GM23338 (cell line): ENCODE measurements around the gene MYO15B. TPM values are rescaled to one million over a fixed set of nuclear protein-coding genes. Genes with fewer than 3 reads are reported as not detected.

Experiments used
- ATAC-seq: fragments of 200-7000 bp; cut with Tn5 transposase; 3 replicates; pipeline ENCODE4 v1.9.1; 2020
- DNase-seq: peaks from one replicate; pipeline ENCODE4 v3.0.0-alpha.2; 2015; ENCODE audit warnings: low spot score
- H2AFZ ChIP-seq: fragments of 200-600 bp; sonication (generic); 2 replicates; pipeline ENCODE4 v1.8.0; 2016; ENCODE audit warnings: antibody characterized with exemption, mild to moderate bottlenecking, moderate library complexity
- H3F3A ChIP-seq: fragments of 200-600 bp; sonication (generic); replicated peaks from 2 replicates; pipeline ENCODE4 v1.8.0; 2017; ENCODE audit warnings: antibody characterized with exemption, mixed run types, low read depth
- H3K27ac ChIP-seq: fragments of 200-600 bp; sonication (generic); 2 replicates; pipeline ENCODE4 v1.6.1; 2016; ENCODE audit warnings: low read depth
- H3K27me3 ChIP-seq: fragments of 200-600 bp; sonication (generic); 2 replicates; pipeline ENCODE4 v1.8.0; 2016; ENCODE audit warnings: mild to moderate bottlenecking, mixed run types, moderate library complexity; ENCODE audit not compliant: insufficient read depth
- H3K36me3 ChIP-seq: fragments of 200-600 bp; sonication (generic); 2 replicates; pipeline ENCODE4 v1.8.0; 2016; ENCODE audit warnings: mild to moderate bottlenecking; ENCODE audit not compliant: insufficient read depth
- H3K4me1 ChIP-seq: fragments of 200-600 bp; sonication (generic); 2 replicates; pipeline ENCODE4 v1.8.0; 2016; ENCODE audit warnings: mild to moderate bottlenecking, moderate library complexity; ENCODE audit not compliant: insufficient read depth
- H3K4me2 ChIP-seq: fragments of 200-600 bp; sonication (generic); 2 replicates; pipeline ENCODE4 v1.7.1; 2017; ENCODE audit warnings: mixed run types
- H3K4me3 ChIP-seq: fragments of 200-600 bp; sonication (generic); 2 replicates; pipeline ENCODE4 v1.6.1; 2016; ENCODE audit warnings: mixed run types
- H3K79me2 ChIP-seq: fragments of 200-600 bp; sonication (generic); replicated peaks from 2 replicates; pipeline ENCODE4 v1.8.0; 2017; ENCODE audit warnings: mild to moderate bottlenecking; ENCODE audit not compliant: insufficient read depth
- H3K9me2 ChIP-seq: fragments of 200-600 bp; sonication (generic); 2 replicates; pipeline ENCODE4 v1.8.0; 2017; ENCODE audit not compliant: insufficient read depth
- H4K20me1 ChIP-seq: fragments of 200-600 bp; sonication (generic); replicated peaks from 2 replicates; pipeline ENCODE4 v1.8.0; 2017; ENCODE audit warnings: mild to moderate bottlenecking; ENCODE audit not compliant: insufficient read depth
- H3K27ac Mint-ChIP-seq: 2 replicates; pipeline ENCODE4 v1.8.0; 2020; ENCODE audit warnings: inconsistent platforms, mild to moderate bottlenecking, moderate library complexity, mixed read lengths
- H3K27me3 Mint-ChIP-seq: 3 replicates; pipeline ENCODE4 v1.8.0; 2022; ENCODE audit warnings: low read depth, mild to moderate bottlenecking, moderate library complexity, mixed read lengths, inconsistent platforms; ENCODE audit not compliant: insufficient read depth, poor library complexity
- H3K36me3 Mint-ChIP-seq: 3 replicates; pipeline ENCODE4 v1.8.0; 2021; ENCODE audit warnings: low read depth, mild to moderate bottlenecking, inconsistent platforms, moderate library complexity, mixed read lengths
- H3K4me1 Mint-ChIP-seq: 3 replicates; pipeline ENCODE4 v1.8.0; 2020; ENCODE audit warnings: mild to moderate bottlenecking, inconsistent platforms, mixed read lengths
- H3K4me3 Mint-ChIP-seq: 3 replicates; pipeline ENCODE4 v1.8.0; 2021; ENCODE audit warnings: moderate library complexity, mild to moderate bottlenecking, inconsistent platforms, mixed read lengths
- H3K9me3 Mint-ChIP-seq: 3 replicates; pipeline ENCODE4 v1.8.0; 2020; ENCODE audit warnings: moderate library complexity, mild to moderate bottlenecking, inconsistent platforms, mixed read lengths
- ETS1 ChIP-seq: IDR thresholded peaks from 2 replicates; pipeline ENCODE4 v1.6.1; 2016; ENCODE audit warnings: antibody characterized with exemption
- JUNB ChIP-seq: IDR thresholded peaks from one replicate; pipeline ENCODE4 v1.6.1; 2016; ENCODE audit warnings: antibody characterized with exemption; ENCODE audit not compliant: unreplicated experiment
- NANOG ChIP-seq: IDR thresholded peaks from 2 replicates; pipeline ENCODE4 v1.6.1; 2016; ENCODE audit warnings: antibody characterized with exemption, borderline replicate concordance
- REST ChIP-seq: IDR thresholded peaks from one replicate; pipeline ENCODE4 v1.6.1; 2018; ENCODE audit warnings: antibody characterized with exemption; ENCODE audit not compliant: unreplicated experiment
- STAT1 ChIP-seq: IDR thresholded peaks from one replicate; pipeline ENCODE4 v1.6.1; 2016; ENCODE audit warnings: antibody characterized with exemption; ENCODE audit not compliant: unreplicated experiment
- polyA plus RNA-seq: library from polyadenylated mRNA; unstranded; fragments of >200 nt; fragmentation: Nextera tagmentation; extraction: Ambion mirVana; gene quantifications from 2 replicates; pipeline ENCODE4 v1.2.1, GENCODE V29; 2016
- total RNA-seq: library from RNA; depleted of rRNA; stranded (reverse); fragments of >200 nt; shearing (Covaris generic); gene quantifications from 2 replicates; pipeline ENCODE4 v1.2.3, GENCODE V29; 2014
- TF ChIP-seq, protein P1 (sequence below), 2 experiments: fragments of 200-600 bp in 1 of 2; sonication (generic) in 1 of 2; conservative IDR thresholded peaks; 2 replicates each; pipeline versions ENCODE4 v1.5.1 to v1.6.1; 2016 to 2017; ENCODE audit warnings: antibody characterized with exemption in 2 of 2, low read depth in 2 of 2, mild to moderate bottlenecking in 2 of 2, moderate library complexity in 1 of 2

Gene MYO15B
- total and polyA plus RNA-seq, 2 experiments from 2014 or later, result 6.6 to 12.4 TPM

- Mint-ChIP-seq H3K27me3 (peaks cover 20% of the 10 kb centered on the region), H3K4me1 (no peaks in the 10 kb centered on the region; the same call in 2 of the 3 replicates), H3K4me3 (no peak overlapping the region), H3K9me3 (no peaks in the 10 kb centered on the region), H3K27ac (no peak overlapping the region), H3K36me3 (no peaks in the 10 kb centered on the region)
- Histone ChIP-seq H3K4me2 (no peak overlapping the region), H2AFZ (no peak overlapping the region), H3K36me3 (no peaks in the 10 kb centered on the region; the same call in 1 of the 2 replicates), H3K79me2 (no peaks in the 10 kb centered on the region), H3K27ac (no peak overlapping the region), H3K27me3 (no peaks in the 10 kb centered on the region), H3K4me1 (no peaks in the 10 kb centered on the region), H4K20me1 (no peaks in the 10 kb centered on the region), H3K9me2 (no peaks in the 10 kb centered on the region), H3K4me3 (no peak overlapping the region), H3F3A (no peaks in the 10 kb centered on the region)
- peak; percentile 91 for DNase-seq
- TF ChIP-seq, protein P1, sequence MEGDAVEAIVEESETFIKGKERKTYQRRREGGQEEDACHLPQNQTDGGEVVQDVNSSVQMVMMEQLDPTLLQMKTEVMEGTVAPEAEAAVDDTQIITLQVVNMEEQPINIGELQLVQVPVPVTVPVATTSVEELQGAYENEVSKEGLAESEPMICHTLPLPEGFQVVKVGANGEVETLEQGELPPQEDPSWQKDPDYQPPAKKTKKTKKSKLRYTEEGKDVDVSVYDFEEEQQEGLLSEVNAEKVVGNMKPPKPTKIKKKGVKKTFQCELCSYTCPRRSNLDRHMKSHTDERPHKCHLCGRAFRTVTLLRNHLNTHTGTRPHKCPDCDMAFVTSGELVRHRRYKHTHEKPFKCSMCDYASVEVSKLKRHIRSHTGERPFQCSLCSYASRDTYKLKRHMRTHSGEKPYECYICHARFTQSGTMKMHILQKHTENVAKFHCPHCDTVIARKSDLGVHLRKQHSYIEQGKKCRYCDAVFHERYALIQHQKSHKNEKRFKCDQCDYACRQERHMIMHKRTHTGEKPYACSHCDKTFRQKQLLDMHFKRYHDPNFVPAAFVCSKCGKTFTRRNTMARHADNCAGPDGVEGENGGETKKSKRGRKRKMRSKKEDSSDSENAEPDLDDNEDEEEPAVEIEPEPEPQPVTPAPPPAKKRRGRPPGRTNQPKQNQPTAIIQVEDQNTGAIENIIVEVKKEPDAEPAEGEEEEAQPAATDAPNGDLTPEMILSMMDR (conservative IDR thresholded peaks at IDR 0.05; ENCODE audit: low read depth in 2 of 2), result peak; percentile 78 to 87
- TF ChIP-seq STAT1, result no peak
- peak; percentile 91 for ATAC-seq
Observed at GRCh38 chr17:75625813-75626486, 38.4 kb downstream of the MYO15B start.

DNA sequence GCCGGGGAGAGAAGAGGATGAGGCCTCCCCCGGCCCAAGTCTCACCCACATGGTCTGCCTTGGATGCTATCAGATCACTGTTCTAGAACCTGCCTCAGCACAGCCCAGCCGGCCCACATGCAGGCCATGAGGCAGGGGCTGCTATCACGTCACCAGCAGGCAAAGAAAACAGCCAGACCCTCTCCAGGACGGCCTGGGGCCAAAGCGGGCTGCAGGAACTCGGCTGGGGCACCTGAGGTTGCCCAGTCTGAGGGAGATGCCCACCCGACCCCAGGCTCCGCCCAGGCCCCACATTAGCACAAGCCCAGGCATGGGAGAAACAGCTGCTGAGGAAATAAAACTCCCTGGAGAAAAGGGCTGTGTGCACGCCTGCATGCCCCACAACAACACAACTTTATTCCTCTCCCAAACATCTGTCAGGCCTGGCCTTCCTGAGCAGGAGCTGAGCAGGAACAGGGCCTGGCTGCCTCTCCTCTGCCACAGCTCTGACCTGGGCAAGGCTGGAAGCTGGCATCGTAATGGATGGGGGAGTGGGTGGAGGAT lies 39.0 kb downstream of the MYO15B start:
- H4K20me1 ChIP-seq, result no peaks in the 10 kb centered on the region
- H3F3A ChIP-seq, result no peaks in the 10 kb centered on the region
- no peaks in the 10 kb centered on the region for H3K9me2 ChIP-seq
- H3K79me2 ChIP-seq, result no peaks in the 10 kb centered on the region
- Mint-ChIP-seq H3K4me1 (no peaks in the 10 kb centered on the region; the same call in 2 of the 3 replicates), H3K27ac (no peak overlapping the region), H3K36me3 (no peaks in the 10 kb centered on the region), H3K9me3 (no peaks in the 10 kb centered on the region), H3K27me3 (peaks cover 19% of the 10 kb centered on the region), H3K4me3 (no peak overlapping the region)
- no peak for TF ChIP-seq STAT1
- TF ChIP-seq ETS1, result no peak
- no peak for TF ChIP-seq REST
- no peak for TF ChIP-seq JUNB
- TF ChIP-seq NANOG, result no peak
- no peaks in the 10 kb centered on the region for H3K27me3 ChIP-seq
- no peak overlapping the region for H3K4me3 ChIP-seq
- H3K27ac ChIP-seq, result no peak overlapping the region
- ATAC-seq, result no peak
- no peaks in the 10 kb centered on the region for H3K4me1 ChIP-seq
- H2AFZ ChIP-seq, result no peak overlapping the region
- no peak for DNase-seq
- H3K4me2 ChIP-seq, result no peak overlapping the region
- H3K36me3 ChIP-seq, result no peaks in the 10 kb centered on the region; the same call in 1 of the 2 replicates
